DMS153 treated with DMSO at 0.1 percent for 48 hours (cell line): ENCODE data around the gene RBFA.
"Not testable (repeated sequence)": the region's sequence is repeated elsewhere in the genome, so short reads cannot be mapped to it uniquely, and the experiment has no call there.

Experiments used
- DNase-seq: peaks from one replicate; lab custom pipeline; 2025; ENCODE audit not compliant: unreplicated experiment; lab: John Stamatoyannopoulos, UW

The RBFA gene

GRCh38 chr18:80034068-80034851 is at the start of gene RBFA:
Gene RBFA, plus strand, starts transcription at chr18:80034434. Its CDS starts 62 bp downstream, at chr18:80034496.
- DNase-seq = peak; percentile 96

GRCh38 chr18:79985172-79985571 is 49.1 kb upstream of the RBFA start:
- no peak for DNase-seq

GRCh38 chr18:79986726-79987125 is 47.5 kb upstream of the RBFA start:
- no peak for DNase-seq

- no peak for DNase-seq
These were observed 46.7 kb upstream of the RBFA start for GRCh38 chr18:79987566-79987965.

GRCh38 chr18:79988071-79988450 is 46.2 kb upstream of the RBFA start:
- peak; percentile 46 for DNase-seq

GRCh38 chr18:79988451-79989194 is 45.6 kb upstream of the RBFA start, which contains the start of gene TXNL4A:
Gene TXNL4A, minus strand, starts transcription at chr18:79988563. Its CDS starts 171 bp downstream, at chr18:79988392.
- DNase-seq = peak; percentile 46

- no peak for DNase-seq
These were observed 45.1 kb upstream of the RBFA start for GRCh38 chr18:79989195-79989497.

- no peak for DNase-seq
These were observed 42.7 kb upstream of the RBFA start for GRCh38 chr18:79991494-79991893.

- DNase-seq = not testable (repeated sequence)
These were observed 34.5 kb upstream of the RBFA start for GRCh38 chr18:79999701-80000100.

GRCh38 chr18:80000877-80001276 is 33.4 kb upstream of the RBFA start:
- DNase-seq = no peak

GRCh38 chr18:80002468-80002867 is 31.8 kb upstream of the RBFA start:
- no peak for DNase-seq

- DNase-seq = no peak
These were observed 29.5 kb upstream of the RBFA start for GRCh38 chr18:80004600-80005342.

- no peak for DNase-seq
These were observed 27.5 kb upstream of the RBFA start for GRCh38 chr18:80006724-80007123.

- DNase-seq = no peak
These were observed 24.3 kb upstream of the RBFA start for GRCh38 chr18:80009661-80010550.

- DNase-seq = no peak
These were observed 23.7 kb upstream of the RBFA start for GRCh38 chr18:80010551-80010906.

- DNase-seq = not testable (repeated sequence)
These were observed 22.6 kb upstream of the RBFA start for GRCh38 chr18:80011496-80012137.

- DNase-seq = no peak
These were observed 21.5 kb upstream of the RBFA start for GRCh38 chr18:80012714-80013113.

GRCh38 chr18:80022613-80023012 is 11.6 kb upstream of the RBFA start:
- no peak for DNase-seq

- DNase-seq = no peak
These were observed 11.1 kb upstream of the RBFA start for GRCh38 chr18:80023173-80023572.

- no peak for DNase-seq
These were observed 7.9 kb upstream of the RBFA start for GRCh38 chr18:80026363-80026762.
